ENCODE data around the gene SLC49A3. TPM values are rescaled to one million over a fixed set of nuclear protein-coding genes. Genes with fewer than 3 reads are reported as not detected.

The SLC49A3 gene
- total and polyA plus RNA-seq, 2 of the 13 experiments (the other 11 are each of a cell fraction or from before 2014, with no cell fraction given) = 0.07 to 0.17 TPM

GRCh38 chr4:692771-693554 is 4.0 kb upstream of the SLC49A3 start (continued):
- TF ChIP-seq TRAFD1 (CRISPR knock-in tag; IDR thresholded peaks at IDR 0.05; ENCODE audit: borderline replicate concordance) = no peak
- TF ChIP-seq MZF1 (CRISPR knock-in tag; IDR thresholded peaks at IDR 0.05; ENCODE audit: borderline replicate concordance) = no peak
- no peak for TF ChIP-seq ZNF543 (CRISPR knock-in tag; IDR thresholded peaks at IDR 0.05)
- peak; percentile 87 for TF ChIP-seq SOX5 (CRISPR knock-in tag; IDR thresholded peaks at IDR 0.05; ENCODE audit: borderline replicate concordance)
- TF ChIP-seq PAX8 (CRISPR knock-in tag; IDR thresholded peaks at IDR 0.05; ENCODE audit: borderline replicate concordance) = no peak
- TF ChIP-seq NFIC (IDR thresholded peaks at IDR 0.05; ENCODE audit: low read length) = no peak
- TF ChIP-seq CBX5 (CRISPR knock-in tag; IDR thresholded peaks at IDR 0.05; ENCODE audit: borderline replicate concordance) = no peak
- TF ChIP-seq HMG20B (CRISPR knock-in tag; conservative IDR thresholded peaks at IDR 0.05) = peak; percentile 40; the same call in 1 of the 2 replicates
- peak; percentile 66 for TF ChIP-seq RXRA (CRISPR knock-in tag; IDR thresholded peaks at IDR 0.05)
- peak; percentile 99 for TF ChIP-seq MLX (CRISPR knock-in tag; IDR thresholded peaks at IDR 0.05)
- no peak for TF ChIP-seq PHF8 (CRISPR knock-in tag; IDR thresholded peaks at IDR 0.05)
- TF ChIP-seq NCOA2 (CRISPR knock-in tag; IDR thresholded peaks at IDR 0.05) = peak; percentile 75
- TF ChIP-seq POLR2AphosphoS5 (IDR thresholded peaks at IDR 0.05; ENCODE audit: low read depth, low read length) = no peak
- no peak for TF ChIP-seq ZNF850 (CRISPR knock-in tag; conservative IDR thresholded peaks at IDR 0.05)
- TF ChIP-seq CCAR2 (optimal IDR thresholded peaks at IDR 0.05; ENCODE audit: low read depth, low read length) = no peak
- TF ChIP-seq ZZZ3 (CRISPR knock-in tag; IDR thresholded peaks at IDR 0.05; ENCODE audit: borderline replicate concordance) = no peak
- TF ChIP-seq PPARG (CRISPR knock-in tag; conservative IDR thresholded peaks at IDR 0.05) = 0 out of 2 replicates have a peak, but pooled peaks have one; percentile 21
- TF ChIP-seq KDM5B (CRISPR knock-in tag; IDR thresholded peaks at IDR 0.05; ENCODE audit: borderline replicate concordance) = peak; percentile 61; the same call in 1 of the 2 replicates
- TF ChIP-seq ATF7-NPFF (CRISPR knock-in tag; IDR thresholded peaks at IDR 0.05; ENCODE audit: low read depth) = no peak
- no peak for TF ChIP-seq ZNF790 (CRISPR knock-in tag; IDR thresholded peaks at IDR 0.05; ENCODE audit: borderline replicate concordance)
- TF ChIP-seq ZNF230 (CRISPR knock-in tag; IDR thresholded peaks at IDR 0.05) = no peak
- TF ChIP-seq TFAP4 (IDR thresholded peaks at IDR 0.05; ENCODE audit: borderline replicate concordance, low read depth) = no peak
- no peak for TF ChIP-seq STAT6 (CRISPR knock-in tag; IDR thresholded peaks at IDR 0.05; ENCODE audit: borderline replicate concordance)
- TF ChIP-seq SPEN (CRISPR knock-in tag; IDR thresholded peaks at IDR 0.05; ENCODE audit: low read depth) = 0 out of 2 replicates have a peak, but pooled peaks have one; percentile 71
- TF ChIP-seq ZNF589 (CRISPR knock-in tag; conservative IDR thresholded peaks at IDR 0.05) = no peak
